Upper lobe of left lung (tissue), 4 donors: ENCODE measurements around the gene ARFGEF3.

Experiments
- CTCF ChIP-seq, 6 experiments: fragments of 450-650 bp in 4 of 6; fragments of 200-600 bp in 2 of 6; sonication (generic) in 2 of 6; IDR thresholded peaks; one replicate each; pipeline ENCODE4 v1.5.1; 2016 to 2019; ENCODE audit warnings: antibody characterized with exemption in 6 of 6
- EP300 ChIP-seq, 4 donors: sonication (generic); formaldehyde crosslinking; IDR thresholded peaks; one replicate each; pipeline ENCODE4 v1.5.1; 2017; ENCODE audit warnings: antibody characterized with exemption in 4 of 4, control low read depth in 2 of 4

- TF ChIP-seq EP300 (IDR thresholded peaks at IDR 0.05) (no peak), CTCF (IDR thresholded peaks at IDR 0.05) (no peak)
Observed at GRCh38 chr6:138371452-138371711, 209.6 kb downstream of the ARFGEF3 start.
